ENCODE measurements around the gene TLE3.

TLE3 gene

GRCh38 chr15:70036585-70037291, 61.0 kb downstream of the TLE3 start:
- Histone ChIP-seq H3K27me3 (ENCODE audit: control insufficient read depth, insufficient read depth, low read length) (no peaks in the 10 kb centered on the region), H3K36me3 (ENCODE audit: control insufficient read depth, insufficient read depth, low read length) (no peaks in the 10 kb centered on the region), H3K9ac (ENCODE audit: low read depth, low read length) (no peak overlapping the region), H3K4me3 (ENCODE audit: low read depth, low read length) (no peak overlapping the region), H3K9me3 (ENCODE audit: control insufficient read depth, insufficient read depth, low read length) (no peaks in the 10 kb centered on the region), H3K4me1 (ENCODE audit: control insufficient read depth, insufficient read depth, low read length) (peaks cover 2% of the 10 kb centered on the region)

DNA sequence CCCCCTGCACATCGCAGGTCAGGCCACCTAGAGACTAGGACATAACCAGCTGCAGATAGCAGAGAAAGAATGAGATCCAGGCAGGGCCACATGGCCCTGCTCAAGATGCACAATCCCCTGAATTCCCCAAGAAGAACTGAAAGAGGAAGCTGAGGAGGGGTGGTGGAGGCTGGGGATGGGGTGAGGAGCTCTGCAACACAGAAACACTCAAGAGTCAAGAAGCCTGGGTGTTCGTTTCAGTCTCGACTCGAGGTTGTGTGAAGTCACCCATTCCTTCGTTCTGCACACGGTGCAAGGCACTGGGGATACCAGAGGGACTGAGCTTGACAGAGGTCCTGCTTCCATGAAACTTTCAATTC, 62.0 kb downstream of the TLE3 start:
- Histone ChIP-seq H3K9ac (ENCODE audit: low read depth, low read length) (no peak overlapping the region), H3K4me1 (ENCODE audit: control insufficient read depth, insufficient read depth, low read length) (peaks cover 2% of the 10 kb centered on the region), H3K36me3 (ENCODE audit: control insufficient read depth, insufficient read depth, low read length) (no peaks in the 10 kb centered on the region), H3K27me3 (ENCODE audit: control insufficient read depth, insufficient read depth, low read length) (no peaks in the 10 kb centered on the region), H3K9me3 (ENCODE audit: control insufficient read depth, insufficient read depth, low read length) (no peaks in the 10 kb centered on the region), H3K4me3 (ENCODE audit: low read depth, low read length) (no peak overlapping the region)

DNA sequence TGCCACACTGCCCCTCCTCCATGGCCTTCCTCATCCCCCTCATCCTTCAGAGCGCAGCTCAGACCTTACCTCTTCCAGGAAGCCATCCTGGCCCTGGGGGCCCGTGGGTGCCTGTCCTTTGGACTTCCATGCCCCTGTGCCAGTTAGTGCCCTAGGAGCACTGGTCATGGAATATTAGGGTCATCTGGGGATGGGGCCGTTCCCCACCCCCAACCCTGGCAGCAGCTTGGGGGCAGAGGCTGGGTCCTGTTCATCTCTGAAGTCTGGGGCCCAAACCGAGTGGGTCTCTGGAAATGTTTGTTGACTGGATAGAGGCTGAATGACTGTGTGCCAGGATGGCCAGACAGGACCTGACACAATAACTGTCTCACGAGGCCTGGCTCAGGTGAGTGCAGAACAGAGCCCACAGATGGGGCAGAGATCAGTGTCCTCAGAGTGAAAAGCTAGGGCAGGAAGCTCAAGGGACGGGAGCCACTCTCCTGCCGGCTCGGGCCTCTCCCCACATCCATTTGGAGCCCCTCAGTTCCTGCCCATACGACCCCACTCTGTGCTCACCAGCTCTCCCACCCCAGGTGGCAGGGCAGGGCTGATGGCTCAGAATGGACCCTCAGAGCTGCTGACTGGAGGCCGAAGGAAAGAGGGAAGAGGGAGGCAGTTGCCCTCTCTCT, 62.5 kb downstream of the TLE3 start:
- Histone ChIP-seq H3K9me3 (ENCODE audit: control insufficient read depth, insufficient read depth, low read length) (no peaks in the 10 kb centered on the region), H3K36me3 (ENCODE audit: control insufficient read depth, insufficient read depth, low read length) (no peaks in the 10 kb centered on the region), H3K27me3 (ENCODE audit: control insufficient read depth, insufficient read depth, low read length) (no peaks in the 10 kb centered on the region), H3K4me3 (ENCODE audit: low read depth, low read length) (no peak overlapping the region), H3K4me1 (ENCODE audit: control insufficient read depth, insufficient read depth, low read length) (peaks cover 2% of the 10 kb centered on the region), H3K9ac (ENCODE audit: low read depth, low read length) (no peak overlapping the region)

DNA sequence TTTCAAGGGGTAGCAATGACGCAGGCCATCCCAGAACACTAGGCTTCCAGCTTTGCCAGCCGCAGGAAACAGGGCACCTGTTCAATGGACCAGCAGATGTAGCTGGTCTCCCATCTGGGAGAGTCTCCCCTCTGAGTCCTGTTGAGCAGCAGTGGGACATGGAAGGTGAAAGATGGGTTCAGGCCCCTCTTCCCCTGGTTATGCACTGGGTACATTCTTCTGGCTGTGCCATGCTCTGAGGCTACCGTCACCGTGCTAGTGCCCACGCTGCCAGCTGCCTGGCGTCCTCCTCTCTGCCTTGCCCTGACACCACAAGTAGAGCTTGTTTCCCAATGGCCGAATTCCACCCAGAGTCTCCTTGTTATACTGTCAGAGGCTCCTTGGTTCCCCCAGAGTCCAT, 63.1 kb downstream of the TLE3 start:
- no peaks in the 10 kb centered on the region for H3K36me3 ChIP-seq (ENCODE audit: control insufficient read depth, insufficient read depth, low read length)
- H3K4me1 ChIP-seq (ENCODE audit: control insufficient read depth, insufficient read depth, low read length) = peaks cover 2% of the 10 kb centered on the region
- H3K4me3 ChIP-seq (ENCODE audit: low read depth, low read length) = no peak overlapping the region
- H3K9ac ChIP-seq (ENCODE audit: low read depth, low read length) = no peak overlapping the region
- H3K27me3 ChIP-seq (ENCODE audit: control insufficient read depth, insufficient read depth, low read length) = no peaks in the 10 kb centered on the region
- H3K9me3 ChIP-seq (ENCODE audit: control insufficient read depth, insufficient read depth, low read length) = no peaks in the 10 kb centered on the region

GRCh38 chr15:70034141-70034540, 63.6 kb downstream of the TLE3 start:
- Histone ChIP-seq H3K36me3 (ENCODE audit: control insufficient read depth, insufficient read depth, low read length) (no peaks in the 10 kb centered on the region), H3K4me3 (ENCODE audit: low read depth, low read length) (no peak overlapping the region), H3K4me1 (ENCODE audit: control insufficient read depth, insufficient read depth, low read length) (peaks cover 2% of the 10 kb centered on the region), H3K27me3 (ENCODE audit: control insufficient read depth, insufficient read depth, low read length) (no peaks in the 10 kb centered on the region), H3K9me3 (ENCODE audit: control insufficient read depth, insufficient read depth, low read length) (no peaks in the 10 kb centered on the region), H3K9ac (ENCODE audit: low read depth, low read length) (no peak overlapping the region)

- H3K36me3 ChIP-seq (ENCODE audit: control insufficient read depth, insufficient read depth, low read length) = no peaks in the 10 kb centered on the region
- H3K4me1 ChIP-seq (ENCODE audit: control insufficient read depth, insufficient read depth, low read length) = peaks cover 2% of the 10 kb centered on the region
- no peaks in the 10 kb centered on the region for H3K9me3 ChIP-seq (ENCODE audit: control insufficient read depth, insufficient read depth, low read length)
- no peak overlapping the region for H3K9ac ChIP-seq (ENCODE audit: low read depth, low read length)
- H3K4me3 ChIP-seq (ENCODE audit: low read depth, low read length) = no peak overlapping the region
- no peaks in the 10 kb centered on the region for H3K27me3 ChIP-seq (ENCODE audit: control insufficient read depth, insufficient read depth, low read length)
Measured at GRCh38 chr15:70033529-70034140, 64.1 kb downstream of the TLE3 start.

- Histone ChIP-seq H3K36me3 (ENCODE audit: control insufficient read depth, insufficient read depth, low read length) (no peaks in the 10 kb centered on the region), H3K4me1 (ENCODE audit: control insufficient read depth, insufficient read depth, low read length) (peaks cover 2% of the 10 kb centered on the region), H3K9me3 (ENCODE audit: control insufficient read depth, insufficient read depth, low read length) (no peaks in the 10 kb centered on the region), H3K27me3 (ENCODE audit: control insufficient read depth, insufficient read depth, low read length) (no peaks in the 10 kb centered on the region), H3K9ac (ENCODE audit: low read depth, low read length) (no peak overlapping the region), H3K4me3 (ENCODE audit: low read depth, low read length) (no peak overlapping the region)
Measured at GRCh38 chr15:70033109-70033508, 64.6 kb downstream of the TLE3 start.

GRCh38 chr15:70032509-70032908, 65.2 kb downstream of the TLE3 start:
- H3K4me1 ChIP-seq (ENCODE audit: control insufficient read depth, insufficient read depth, low read length) = peaks cover 2% of the 10 kb centered on the region
- no peaks in the 10 kb centered on the region for H3K9me3 ChIP-seq (ENCODE audit: control insufficient read depth, insufficient read depth, low read length)
- no peaks in the 10 kb centered on the region for H3K27me3 ChIP-seq (ENCODE audit: control insufficient read depth, insufficient read depth, low read length)
- no peak overlapping the region for H3K9ac ChIP-seq (ENCODE audit: low read depth, low read length)
- H3K36me3 ChIP-seq (ENCODE audit: control insufficient read depth, insufficient read depth, low read length) = no peaks in the 10 kb centered on the region
- H3K4me3 ChIP-seq (ENCODE audit: low read depth, low read length) = no peak overlapping the region

DNA sequence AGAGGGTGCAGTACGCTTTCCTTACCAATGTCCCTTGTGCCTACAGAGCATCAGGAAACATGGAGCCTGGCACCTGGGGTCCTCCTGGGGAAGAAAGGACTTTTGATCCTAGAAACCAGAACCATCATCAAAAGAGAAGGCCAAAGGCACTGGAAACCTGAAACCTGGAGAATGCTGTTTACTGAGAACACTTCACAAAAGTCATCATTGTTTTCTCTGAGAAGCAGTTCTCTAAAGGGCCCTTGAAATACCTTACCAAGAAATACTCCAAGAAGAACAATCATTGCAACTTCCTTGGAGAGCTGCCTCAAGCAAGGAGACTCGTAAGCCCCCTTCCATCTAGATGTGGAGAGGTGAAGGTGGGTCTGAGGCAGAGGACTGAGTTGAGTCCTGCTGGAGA, 66.0 kb downstream of the TLE3 start:
- H3K9ac ChIP-seq (ENCODE audit: low read depth, low read length) = no peak overlapping the region
- no peaks in the 10 kb centered on the region for H3K36me3 ChIP-seq (ENCODE audit: control insufficient read depth, insufficient read depth, low read length)
- no peaks in the 10 kb centered on the region for H3K27me3 ChIP-seq (ENCODE audit: control insufficient read depth, insufficient read depth, low read length)
- H3K4me1 ChIP-seq (ENCODE audit: control insufficient read depth, insufficient read depth, low read length) = peaks cover 2% of the 10 kb centered on the region
- no peaks in the 10 kb centered on the region for H3K9me3 ChIP-seq (ENCODE audit: control insufficient read depth, insufficient read depth, low read length)
- no peak overlapping the region for H3K4me3 ChIP-seq (ENCODE audit: low read depth, low read length)

GRCh38 chr15:70031261-70031660, 66.5 kb downstream of the TLE3 start:
- Histone ChIP-seq H3K4me3 (ENCODE audit: low read depth, low read length) (no peak overlapping the region), H3K36me3 (ENCODE audit: control insufficient read depth, insufficient read depth, low read length) (no peaks in the 10 kb centered on the region), H3K4me1 (ENCODE audit: control insufficient read depth, insufficient read depth, low read length) (no peaks in the 10 kb centered on the region), H3K9me3 (ENCODE audit: control insufficient read depth, insufficient read depth, low read length) (no peaks in the 10 kb centered on the region), H3K27me3 (ENCODE audit: control insufficient read depth, insufficient read depth, low read length) (no peaks in the 10 kb centered on the region), H3K9ac (ENCODE audit: low read depth, low read length) (no peak overlapping the region)

DNA sequence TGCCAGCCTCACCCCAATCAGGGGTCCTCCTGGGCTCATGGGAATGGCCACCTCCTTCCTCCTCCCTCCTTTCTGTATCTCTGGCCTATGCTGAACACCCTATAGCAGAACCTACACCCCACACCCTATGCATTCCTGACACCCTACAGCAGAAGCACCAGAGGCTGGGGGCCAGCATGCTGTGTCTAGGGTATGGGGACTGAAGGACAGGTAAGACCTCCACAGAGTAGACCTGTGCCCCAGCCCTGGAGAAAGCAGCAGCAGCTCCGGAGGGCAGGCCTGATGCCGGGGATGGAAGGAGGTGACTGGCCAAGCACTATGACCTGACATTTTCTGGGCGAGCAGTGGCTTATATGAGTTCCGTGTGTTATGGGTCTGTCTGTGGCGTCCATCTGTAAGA, 66.9 kb downstream of the TLE3 start:
- Histone ChIP-seq H3K27me3 (ENCODE audit: control insufficient read depth, insufficient read depth, low read length) (no peaks in the 10 kb centered on the region), H3K4me1 (ENCODE audit: control insufficient read depth, insufficient read depth, low read length) (no peaks in the 10 kb centered on the region), H3K4me3 (ENCODE audit: low read depth, low read length) (no peak overlapping the region), H3K9ac (ENCODE audit: low read depth, low read length) (no peak overlapping the region), H3K9me3 (ENCODE audit: control insufficient read depth, insufficient read depth, low read length) (no peaks in the 10 kb centered on the region), H3K36me3 (ENCODE audit: control insufficient read depth, insufficient read depth, low read length) (no peaks in the 10 kb centered on the region)

DNA sequence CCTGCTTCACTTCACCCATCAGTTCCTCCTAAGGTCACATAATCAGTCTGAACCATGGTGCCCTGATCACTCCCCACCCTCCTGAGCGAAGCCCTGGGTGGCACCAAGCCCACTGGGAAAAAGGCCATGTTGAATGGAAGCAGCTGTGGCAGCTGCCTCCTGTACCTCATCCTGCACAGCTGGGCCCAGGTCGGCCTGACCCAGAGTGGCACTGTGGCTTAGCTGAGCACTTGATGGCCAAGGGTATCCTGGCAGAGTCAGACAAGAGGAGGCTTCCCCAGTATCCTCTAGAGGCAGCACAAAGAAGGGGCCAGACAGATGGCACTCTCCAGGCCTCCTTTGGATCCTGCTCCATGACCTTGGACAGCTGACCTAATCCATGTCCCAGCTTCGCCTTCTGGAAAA, 68.4 kb downstream of the TLE3 start:
- H3K9ac ChIP-seq (ENCODE audit: low read depth, low read length) = no peak overlapping the region
- H3K4me1 ChIP-seq (ENCODE audit: control insufficient read depth, insufficient read depth, low read length) = no peaks in the 10 kb centered on the region
- no peaks in the 10 kb centered on the region for H3K9me3 ChIP-seq (ENCODE audit: control insufficient read depth, insufficient read depth, low read length)
- H3K27me3 ChIP-seq (ENCODE audit: control insufficient read depth, insufficient read depth, low read length) = no peaks in the 10 kb centered on the region
- no peak overlapping the region for H3K4me3 ChIP-seq (ENCODE audit: low read depth, low read length)
- no peaks in the 10 kb centered on the region for H3K36me3 ChIP-seq (ENCODE audit: control insufficient read depth, insufficient read depth, low read length)
